Nucleus accumbens (tissue), 56 donors: ENCODE results near the gene TRAF2.
"Not testable (repeated sequence)": the region's sequence is repeated elsewhere in the genome, so short reads cannot be mapped to it uniquely, and the experiment has no call there.

Experiments
- DNase-seq, 56 donors: peaks; one replicate each; lab custom pipeline; 2025; lab: John Stamatoyannopoulos, UW

TRAF2 gene

GRCh38 chr9:136875155-136875554 is 11.2 kb upstream of the TRAF2 start:
- no peak for DNase-seq

- no peak for DNase-seq
Measured at GRCh38 chr9:136876476-136876875, 9.8 kb upstream of the TRAF2 start.

- DNase-seq: no peak
Measured at GRCh38 chr9:136880651-136881050, 5.7 kb upstream of the TRAF2 start.

DNA sequence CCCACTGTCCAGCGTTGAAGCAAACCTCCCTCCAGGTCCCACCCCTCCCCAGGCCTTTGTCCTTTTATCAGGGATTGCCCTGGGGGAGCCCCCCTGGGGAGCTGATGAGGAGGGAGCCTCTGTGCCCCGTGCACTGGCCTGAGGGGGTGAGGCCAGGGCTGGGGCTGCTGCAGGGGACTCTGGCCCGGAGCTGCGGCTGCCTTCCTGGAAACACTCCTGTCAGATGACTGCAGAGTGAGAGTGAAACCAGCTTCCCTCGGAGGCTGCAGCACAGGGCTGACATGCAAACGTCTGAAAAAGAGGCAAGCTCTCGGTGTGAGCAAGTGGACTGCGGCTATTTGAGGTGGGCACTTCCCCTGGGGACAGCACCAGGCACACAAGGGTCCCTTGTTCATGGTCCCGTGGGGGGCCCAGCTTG is 4.6 kb upstream of the TRAF2 start:
- peak in 1 of 56 donors; percentile 19 for DNase-seq

DNA sequence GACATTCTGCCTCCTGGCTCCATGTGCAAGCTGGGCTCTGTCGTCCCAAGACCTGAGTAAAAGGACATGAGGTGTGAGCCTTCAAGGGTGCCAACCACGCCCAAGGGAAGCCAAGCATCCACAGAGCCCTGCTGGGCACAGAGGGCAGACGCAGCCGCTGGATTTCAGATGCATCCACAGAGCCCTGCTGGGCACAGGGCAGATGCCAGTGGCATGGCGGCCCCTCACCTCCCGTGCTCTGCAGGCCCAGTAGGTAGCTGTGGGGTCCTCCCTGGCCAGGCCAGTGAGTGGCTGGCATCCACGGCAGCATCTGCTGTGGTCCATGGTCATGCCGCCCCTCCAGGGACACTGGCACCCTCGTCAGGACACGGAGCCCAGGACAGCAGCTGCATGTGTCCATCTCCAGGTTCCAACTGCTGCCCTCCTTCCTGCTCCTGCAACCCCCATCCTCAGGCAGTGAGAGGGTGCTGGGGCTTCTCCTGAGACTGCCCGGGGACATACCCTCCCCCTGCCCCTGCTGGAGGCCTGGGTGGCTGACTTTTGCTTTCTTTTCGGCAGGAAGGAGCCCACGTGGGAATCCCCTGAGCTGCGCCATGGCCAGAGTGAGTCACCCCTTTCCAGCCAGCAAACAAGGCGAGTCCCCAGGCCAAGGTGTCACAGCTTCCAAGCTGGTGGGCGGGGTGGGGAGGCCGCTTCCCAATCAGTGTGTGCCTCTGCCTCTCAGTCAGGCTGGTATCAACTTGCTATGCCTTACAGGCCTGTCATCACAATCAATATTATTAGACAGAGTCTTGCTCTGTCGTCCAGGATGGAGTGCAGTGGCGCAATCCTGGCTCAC is 4.0 kb upstream of the TRAF2 start:
- DNase-seq: no peak

GRCh38 chr9:136882947-136883283 is 3.4 kb upstream of the TRAF2 start:
- DNase-seq: not testable (repeated sequence)

DNA sequence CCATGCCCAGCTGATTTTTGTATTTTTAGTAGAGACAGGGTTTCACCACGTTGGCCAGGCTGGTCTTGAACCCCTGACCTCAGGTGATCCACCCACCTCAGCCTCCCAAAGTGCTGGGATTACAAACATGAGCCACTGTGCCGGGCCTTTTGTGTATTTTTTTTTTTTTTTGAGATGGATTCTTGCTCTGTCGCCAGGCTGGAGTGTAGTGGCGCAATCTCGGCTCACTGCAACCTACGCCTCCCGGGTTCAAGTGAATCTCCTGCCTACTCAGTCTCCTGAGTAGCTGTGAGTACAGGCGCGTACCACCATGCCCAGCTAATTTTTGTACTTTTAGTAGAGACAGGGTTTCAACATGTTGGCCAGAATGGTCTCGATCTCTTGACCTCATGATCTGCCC is 2.6 kb upstream of the TRAF2 start:
- not testable (repeated sequence) for DNase-seq

DNA sequence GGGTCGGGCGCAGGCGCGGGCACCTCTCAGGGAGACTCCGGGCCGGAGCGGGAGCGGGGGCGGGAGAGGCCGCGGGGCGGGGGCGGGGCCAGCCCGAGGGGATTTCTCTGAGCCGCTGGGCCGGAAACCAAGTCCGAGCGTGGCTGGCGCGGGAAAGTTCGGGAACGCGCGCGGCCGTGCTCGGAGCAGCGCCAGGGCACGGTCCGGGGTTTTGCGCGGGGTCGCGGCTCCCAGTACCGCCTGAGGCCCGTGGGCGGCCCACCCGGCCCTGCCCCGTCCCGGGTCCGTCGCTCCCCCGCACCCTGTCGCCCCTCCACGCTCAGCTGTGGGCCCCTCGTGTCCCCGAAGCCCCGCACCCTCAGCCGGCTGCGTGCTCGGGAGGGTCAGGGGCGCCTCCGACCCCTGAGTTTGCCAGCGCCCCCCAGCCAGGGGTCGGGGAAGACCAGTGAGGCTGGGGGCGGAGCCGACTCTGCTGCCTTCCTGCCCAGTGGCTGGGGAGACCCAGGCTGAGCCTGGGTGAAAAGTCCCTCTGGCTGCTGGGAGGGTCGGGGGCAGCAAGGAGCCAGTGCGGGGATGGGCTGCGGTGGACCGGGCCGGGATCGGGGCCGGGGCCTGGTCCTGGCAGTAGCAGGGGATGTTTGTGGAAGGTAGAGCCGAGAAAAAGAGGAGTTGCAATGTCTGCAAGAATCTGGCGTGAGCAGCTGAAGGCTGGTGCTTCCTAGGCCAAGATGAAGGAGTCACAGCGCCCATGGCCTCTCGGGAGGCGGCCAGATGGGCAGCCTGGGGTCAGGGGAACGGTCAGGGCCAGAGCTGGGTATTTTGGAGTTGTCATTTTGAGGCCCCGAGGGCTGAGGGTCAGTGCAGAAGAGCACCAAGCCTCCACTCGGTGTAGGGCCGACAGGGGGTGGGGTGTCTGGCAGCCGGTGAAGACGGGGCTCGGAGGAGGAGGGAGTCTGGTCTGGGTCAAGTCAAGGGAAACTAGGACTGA is 588 bp downstream of the TRAF2 start:
- peak in 1 of 56 donors; percentile 16 for DNase-seq

DNA sequence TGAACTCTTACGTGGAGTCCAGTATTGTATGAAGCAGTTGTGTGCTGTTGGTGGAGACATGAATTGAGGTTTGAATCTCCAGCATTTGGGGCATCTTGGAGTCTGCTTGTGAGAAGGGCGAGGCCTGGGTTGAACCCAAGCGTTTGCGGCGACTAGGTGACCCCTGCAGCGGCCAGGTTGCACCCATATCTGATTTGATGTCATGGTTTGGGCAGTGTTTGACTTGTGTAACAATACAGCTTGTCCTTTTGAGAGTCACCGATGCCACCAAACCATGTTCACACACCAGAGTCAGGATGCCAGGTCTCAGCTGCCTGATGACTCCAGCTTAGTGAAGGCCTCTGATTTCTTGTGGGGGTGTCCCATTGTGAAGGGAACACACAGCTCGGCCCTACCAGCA is 2.1 kb downstream of the TRAF2 start:
- no peak for DNase-seq

GRCh38 chr9:136889858-136890257 is 3.5 kb downstream of the TRAF2 start:
- no peak for DNase-seq

- no peak for DNase-seq
Measured at GRCh38 chr9:136890661-136891060, 4.3 kb downstream of the TRAF2 start.

DNA sequence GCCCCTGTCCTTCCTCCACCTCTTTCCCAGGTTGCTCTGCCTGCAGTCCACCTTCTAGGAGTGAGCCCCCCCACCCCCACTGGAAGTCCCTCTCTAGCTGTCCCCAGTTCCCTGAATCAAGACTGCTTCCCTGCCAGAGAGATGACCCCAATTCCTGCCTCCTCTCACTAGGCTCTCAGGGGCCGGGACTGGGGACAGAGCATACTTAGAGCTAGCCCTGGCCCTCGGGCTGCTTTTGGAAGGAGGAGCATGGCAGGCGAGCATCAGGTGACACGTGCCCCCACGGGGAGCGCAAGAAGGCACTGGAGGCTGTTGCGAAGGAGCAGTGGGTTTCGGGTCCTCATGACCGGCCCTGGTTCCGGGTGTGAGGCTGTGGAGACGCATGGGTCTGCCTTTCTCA is 9.7 kb downstream of the TRAF2 start:
- DNase-seq: no peak

GRCh38 chr9:136898483-136899100 is 12.3 kb downstream of the TRAF2 start:
- no peak for DNase-seq

GRCh38 chr9:136899196-136899595 is 12.9 kb downstream of the TRAF2 start:
- no peak for DNase-seq

DNA sequence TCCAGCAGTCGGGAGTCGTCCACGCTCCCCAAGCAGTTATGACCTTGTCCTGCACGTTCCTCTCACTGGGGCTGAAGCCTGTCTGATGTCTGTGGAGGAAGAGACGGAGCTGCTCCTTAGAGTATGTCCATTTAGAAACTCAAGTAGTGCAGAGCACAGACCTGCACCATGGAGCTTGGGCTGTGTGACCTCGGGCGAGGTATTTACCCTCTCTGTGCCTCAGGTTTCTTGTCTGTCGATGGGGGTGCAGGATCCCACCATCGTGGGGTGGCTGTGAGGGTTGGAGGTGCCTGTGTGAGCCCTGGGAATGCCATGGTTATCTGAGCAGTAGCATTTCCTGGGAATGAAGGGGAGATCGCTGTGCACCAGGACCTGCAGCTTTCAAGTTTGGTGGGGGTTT is 14.2 kb downstream of the TRAF2 start:
- no peak for DNase-seq

GRCh38 chr9:136900988-136901515 is 14.7 kb downstream of the TRAF2 start:
- no peak for DNase-seq

DNA sequence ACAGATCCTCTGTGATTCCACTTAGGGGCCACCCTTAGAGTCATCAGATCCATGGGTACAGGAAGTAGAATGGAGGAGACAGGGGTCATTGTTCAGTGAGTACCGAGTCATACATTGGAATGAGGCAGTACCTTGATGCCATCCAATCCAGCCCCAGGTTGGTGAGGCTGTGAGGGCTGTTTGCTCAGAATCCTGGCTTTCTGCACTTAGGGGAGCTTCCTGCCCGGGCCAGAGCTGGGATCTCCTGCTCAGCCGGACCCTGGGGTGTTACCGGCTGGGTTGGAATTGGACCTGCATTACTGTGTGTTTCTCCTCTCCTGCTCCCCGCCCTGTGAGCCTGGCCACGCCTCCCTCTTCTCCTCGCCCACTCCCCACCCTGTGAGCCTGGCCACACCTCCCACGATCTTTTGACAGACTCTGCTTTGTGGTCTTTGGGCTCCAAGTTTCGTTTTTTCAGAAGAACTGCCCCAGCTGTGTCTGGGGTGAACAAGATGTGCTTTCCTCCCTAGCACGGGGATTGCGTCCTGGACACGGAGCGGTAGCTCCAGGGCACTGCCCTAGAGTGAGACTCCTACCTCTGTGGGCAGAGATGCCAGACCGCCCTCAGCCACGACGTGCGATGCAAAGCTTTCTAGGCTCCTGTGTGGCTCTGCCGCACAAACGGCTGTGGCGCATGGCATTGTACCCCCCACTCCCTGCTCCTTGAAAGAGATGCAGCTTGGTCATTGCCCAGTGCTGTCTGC is 15.4 kb downstream of the TRAF2 start:
- no peak for DNase-seq

DNA sequence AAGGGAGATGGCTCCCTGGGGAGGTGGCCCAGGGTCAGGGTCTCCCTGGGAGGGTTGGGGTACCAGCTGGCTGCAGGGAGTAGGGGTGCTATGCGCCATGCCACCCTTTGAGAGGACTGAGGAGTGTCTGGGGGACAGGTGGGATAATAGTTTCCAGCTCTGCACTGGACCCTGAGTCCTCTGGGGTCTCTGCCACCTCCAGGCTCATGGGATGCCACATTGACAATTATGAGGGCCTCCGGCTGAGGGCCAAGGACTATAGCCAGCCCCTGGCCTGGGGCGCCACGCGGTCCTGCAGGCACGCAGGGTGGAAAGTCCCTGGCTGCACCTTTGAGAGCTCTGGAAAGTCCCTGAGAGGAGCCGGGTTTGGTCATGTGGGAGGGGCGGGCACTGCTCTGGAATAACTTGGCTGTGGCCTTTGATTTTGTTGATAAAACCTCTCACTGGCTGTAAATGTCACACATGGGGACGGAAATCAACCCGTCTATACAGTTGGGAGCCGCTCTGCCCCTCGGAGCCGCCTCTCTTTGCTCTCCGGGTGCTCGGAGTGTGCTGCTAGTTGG is 16.0 kb downstream of the TRAF2 start:
- no peak for DNase-seq

GRCh38 chr9:136903041-136903554 is 16.8 kb downstream of the TRAF2 start:
- DNase-seq: no peak

DNA sequence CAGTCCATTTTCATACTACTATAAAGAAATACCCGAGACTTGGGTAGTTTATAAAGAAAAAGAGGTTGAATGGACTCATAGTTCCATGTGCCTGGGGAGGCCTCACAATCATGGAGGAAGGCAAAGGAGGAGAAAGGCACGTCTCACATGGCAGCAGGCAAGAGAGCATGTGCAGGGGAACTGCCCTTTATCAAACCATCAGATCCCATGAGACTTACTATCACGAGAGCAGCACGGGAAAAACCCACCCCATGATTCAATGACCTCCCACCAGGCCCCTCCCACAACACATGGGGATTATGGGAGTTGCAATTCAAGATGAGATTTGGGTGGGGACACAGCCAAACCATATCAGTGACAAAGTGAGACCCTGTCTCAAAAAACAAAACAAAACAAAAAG is 19.9 kb downstream of the TRAF2 start:
- no peak for DNase-seq
